GM12878 (cell line): ENCODE data around the gene OR4K1. TPM values are rescaled to one million over a fixed set of nuclear protein-coding genes. Genes with fewer than 3 reads are reported as not detected.
"Not testable (repeated sequence)": the region's sequence is repeated elsewhere in the genome, so short reads cannot be mapped to it uniquely, and the experiment has no call there.

Experiments
- ATAC-seq: fragments of 200-7000 bp; cut with Tn5 transposase; 3 replicates; pipeline ENCODE4 v1.9.1; 2020; ENCODE audit warnings: mild to moderate bottlenecking, moderate library complexity
- BruUV-seq: library from RNA; stranded (reverse); fragments of 400-500 nt; replicated peaks from 2 replicates; lab custom pipeline; 2021; lab: Mats Ljungman, UMichigan
- CTCF ChIA-PET: fragments of 300-600 bp; sonication (Branson Sonifier 250); formaldehyde crosslinking; extraction: SDS; loops from one replicate; lab custom pipeline; 2021; ENCODE audit warnings: inconsistent platforms; lab: Yijun Ruan, JAX
- POLR2A ChIA-PET: fragments of 350-600 bp; formaldehyde crosslinking; extraction: SDS; loops from one replicate; lab custom pipeline; 2021; ENCODE audit warnings: inconsistent platforms; lab: Charles Lee
- RAD21 ChIA-PET: fragments of 300-600 bp; sonication (Branson Sonifier 250); formaldehyde crosslinking; loops from one replicate; lab custom pipeline; 2023; ENCODE audit warnings: antibody characterized with exemption; ENCODE audit not compliant: unreplicated experiment; lab: Charles Lee
- SMC1A ChIA-PET: fragments of 300-600 bp; sonication (Branson Sonifier 250); formaldehyde crosslinking; loops from one replicate; lab custom pipeline; 2023; ENCODE audit not compliant: unreplicated experiment, uncharacterized antibody; lab: Charles Lee
- DNase-seq: peaks from one replicate; pipeline ENCODE4 v3.0.0-alpha.2; 2011; ENCODE audit warnings: low read depth, low spot score
- FAIRE-seq: peaks from 3 replicates; lab custom pipeline; 2011; peaks lifted over from hg19 to GRCh38; lab: Jason Lieb, UNC
- H2AFZ ChIP-seq: 2 replicates; pipeline ENCODE4 v1.6.0; 2011; ENCODE audit warnings: low read depth, low read length, control low read depth; ENCODE audit not compliant: control insufficient read depth
- H3K27ac ChIP-seq: 2 replicates; pipeline ENCODE4 v1.5.1; 2011; ENCODE audit warnings: control low read depth; ENCODE audit not compliant: control insufficient read depth, insufficient read depth
- H3K27me3 ChIP-seq, 2 experiments: replicated peaks in 1 of 2; 2 replicates each; pipeline versions ENCODE4 v1.6.0 to v1.6.1; 2011; ENCODE audit warnings: low read length in 1 of 2; ENCODE audit not compliant: control insufficient read depth in 2 of 2, insufficient read depth in 2 of 2
- H3K36me3 ChIP-seq, 2 experiments: 2 replicates each; pipeline ENCODE4 v1.5.1; 2011; ENCODE audit warnings: low read length in 1 of 2; ENCODE audit not compliant: control insufficient read depth in 2 of 2, insufficient read depth in 2 of 2
- H3K4me1 ChIP-seq: 2 replicates; pipeline ENCODE4 v1.6.1; 2011; ENCODE audit warnings: mild to moderate bottlenecking, low read length, moderate library complexity, mixed read lengths; ENCODE audit not compliant: control insufficient read depth, insufficient read depth
- H3K4me2 ChIP-seq: 2 replicates; pipeline ENCODE4 v1.6.0; 2011; ENCODE audit warnings: control low read depth; ENCODE audit not compliant: control insufficient read depth, insufficient read depth
- H3K4me3 ChIP-seq: fragments of 200-600 bp; sonication (generic); 2 replicates; pipeline ENCODE4 v1.5.1; 2016
- H3K79me2 ChIP-seq: 2 replicates; pipeline ENCODE4 v1.6.0; 2011; ENCODE audit warnings: low read length; ENCODE audit not compliant: control insufficient read depth, insufficient read depth
- H3K9ac ChIP-seq: 2 replicates; pipeline ENCODE4 v1.8.0; 2011; ENCODE audit warnings: low read length, control low read depth, mixed read lengths; ENCODE audit not compliant: control insufficient read depth, insufficient read depth
- H3K9me3 ChIP-seq: replicated peaks from 3 replicates; pipeline ENCODE4 v1.5.1; 2011; ENCODE audit warnings: mild to moderate bottlenecking, low read length; ENCODE audit not compliant: control insufficient read depth, insufficient read depth
- H4K20me1 ChIP-seq: 2 replicates; pipeline ENCODE4 v1.6.0; 2011; ENCODE audit not compliant: control insufficient read depth, insufficient read depth
- RAD21 ChIP-seq: IDR thresholded peaks from 2 replicates; pipeline ENCODE4 v1.6.1; 2011; ENCODE audit warnings: mild to moderate bottlenecking, low read depth, low read length, moderate library complexity; ENCODE audit not compliant: insufficient read depth
- YY1 ChIP-seq: IDR thresholded peaks from 2 replicates; pipeline ENCODE4 v1.6.1; 2011; ENCODE audit warnings: low read depth, mild to moderate bottlenecking, low read length
- ZBTB4 ChIP-seq: fragments of 450-650 bp; formaldehyde crosslinking; IDR thresholded peaks from 2 replicates; pipeline ENCODE4 v1.4.0; 2022; ENCODE audit warnings: mild to moderate bottlenecking, moderate library complexity
- WGBS: methylation state at CpG from one replicate; pipeline ENCODE4 v1.1.6; 2016; ENCODE audit warnings: low lambda C conversion rate; ENCODE audit not compliant: insufficient replicate concordance, insufficient coverage; ENCODE audit errors: missing lambda C conversion rate; 5-methylcytosine and 5-hydroxymethylcytosine counted together
- in situ Hi-C: fragments of 300-500 bp; cut with MboI; formaldehyde crosslinking; loops from 9 replicates; pipeline ENCODE4 v1.14.3; 2018; ENCODE audit warnings: mixed read lengths
- intact Hi-C: fragments of 100-400 bp; cut with micrococcal nuclease; formaldehyde crosslinking; loops from one replicate; pipeline ENCODE4 v1.14.2; 2022; ENCODE audit not compliant: unreplicated experiment
- polyA plus RNA-seq, 11 experiments: library from polyadenylated mRNA; depleted of rRNA in 4 of 11; unstranded in 6 of 11; stranded (reverse) in 5 of 11; fragments of >200 nt; fragmentation: Nextera tagmentation in 4 of 11; fragmentation: Illumina TruSeq in 1 of 11; extraction: Ambion mirVana in 4 of 11; extraction: Trizol in 1 of 11; gene quantifications; 1 replicate in 1 of 11; 2 replicates in 10 of 11; pipeline versions ENCODE4 v1.2.1 to v1.2.3, GENCODE V29; 2011 to 2016; ENCODE audit warnings: inconsistent platforms in 2 of 11, missing spikeins in 2 of 11, low read depth in 1 of 11
- total RNA-seq, 4 experiments: library from RNA; depleted of rRNA in 3 of 4; stranded (reverse); fragments of >200 nt in 3 of 4; fragmentation: Illumina TruSeq in 1 of 4; extraction: Trizol in 1 of 4; gene quantifications; 2 replicates each; pipeline versions ENCODE4 v1.2.1 to v1.2.3, GENCODE V29; 2013 to 2021

OR4K1 gene
- total and polyA plus RNA-seq, 10 of the 15 experiments (the other 5 are each of a cell fraction or from before 2014, with no cell fraction given), result not detected

GRCh38 chr14:19949218-19949617, 18.5 kb downstream of the OR4K1 start (continued):
- TF ChIP-seq ZBTB4, result no peak
- TF ChIP-seq YY1, result no peak
- TF ChIP-seq RAD21, result no peak

- H3K4me2 ChIP-seq, H4K20me1 ChIP-seq, H3K4me3 ChIP-seq, H3K9ac ChIP-seq, in situ Hi-C loops, intact Hi-C loops, DNase-seq, SMC1A ChIA-PET, FAIRE-seq, H3K79me2 ChIP-seq, H3K27ac ChIP-seq, H3K4me1 ChIP-seq, BruUV-seq, ATAC-seq, CTCF ChIA-PET, POLR2A ChIA-PET, RAD21 ChIA-PET, H3K36me3 ChIP-seq, H3K9me3 ChIP-seq, H3K27me3 ChIP-seq, H2AFZ ChIP-seq: not testable (repeated sequence)
- 66% methylated on average over 2 of the region's 2 CpGs for WGBS
Observed at GRCh38 chr14:19969735-19970134, 39.0 kb downstream of the OR4K1 start.
